Measurements from ENCODE around the gene HADHB. TPM values are rescaled to one million over a fixed set of nuclear protein-coding genes. Genes with fewer than 3 reads are reported as not detected.
A peak's percentile ranks its signal among the peaks of the same experiment; 100 is the strongest.
"Not testable (repeated sequence)": the region's sequence is repeated elsewhere in the genome, so short reads cannot be mapped to it uniquely, and the experiment has no call there.

HADHB gene
- total RNA-seq, 2 donors from 2014 or later, result 79.7 to 89.0 TPM

DNA sequence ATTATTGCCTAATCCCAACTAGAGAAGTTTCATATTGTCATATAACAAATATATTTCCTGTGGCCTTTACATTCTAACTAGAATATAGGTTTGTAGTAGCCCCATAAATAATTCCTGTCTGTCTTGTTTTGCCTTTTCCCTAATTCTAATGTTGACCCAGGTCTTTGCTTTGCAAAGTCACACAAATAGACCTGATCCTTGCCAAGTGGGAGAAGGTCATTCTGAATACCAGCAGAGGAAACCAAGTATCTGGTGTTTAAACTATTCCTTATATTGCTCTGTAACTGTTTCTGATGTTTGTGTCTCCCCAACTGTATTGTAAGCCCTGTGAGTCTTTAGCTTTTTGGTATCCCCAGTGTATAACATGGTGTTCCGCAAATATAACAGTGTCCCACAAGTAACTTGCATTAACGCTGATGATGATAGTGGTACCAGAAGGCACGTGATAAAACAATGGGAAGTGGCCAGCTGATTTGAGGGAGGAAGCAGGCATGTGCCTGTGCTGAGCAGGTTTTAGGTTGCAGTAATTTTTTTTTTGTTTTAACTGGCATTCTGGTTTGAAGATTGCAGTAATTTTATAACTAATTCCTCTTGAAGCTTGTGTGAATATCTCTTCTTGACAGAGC, 11.1 kb downstream of the HADHB start:
- H3K4me1 Mint-ChIP-seq (ENCODE audit: low read depth), result peaks cover 26% of the 10 kb centered on the region
- no peak for DNase-seq
- ATAC-seq (replicated peaks in 1 of 2), result no peak
- no peak overlapping the region for H3K4me3 Mint-ChIP-seq
- H3K27ac Mint-ChIP-seq, result no peak overlapping the region
- H3K27me3 Mint-ChIP-seq (ENCODE audit: low read depth), result no peaks in the 10 kb centered on the region
- no peaks in the 10 kb centered on the region for H3K9me3 Mint-ChIP-seq
- H3K36me3 Mint-ChIP-seq (ENCODE audit: insufficient read depth in 2 of 2), result peaks cover 1 to 2% of the 10 kb centered on the region in 2 donors

DNA sequence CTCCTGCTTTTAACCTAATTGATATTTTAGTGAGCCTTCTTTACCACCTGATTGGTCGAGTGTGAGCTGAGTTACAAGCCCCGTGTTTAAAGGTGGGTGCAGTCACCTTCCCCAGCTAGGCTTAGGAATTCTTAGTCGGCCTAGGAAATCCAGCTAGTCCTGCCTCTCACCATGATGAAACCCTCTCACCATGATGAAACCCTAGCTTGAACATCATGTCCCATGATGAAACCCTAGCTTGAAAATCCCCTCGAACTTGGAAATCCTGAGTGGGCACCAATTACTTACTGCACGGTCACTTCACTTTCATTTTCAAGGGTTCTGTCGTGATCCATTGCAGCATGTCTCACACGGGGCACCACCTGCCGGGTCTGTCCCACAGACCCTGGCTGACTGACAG, 14.1 kb downstream of the HADHB start:
- H3K4me3 Mint-ChIP-seq; H3K9me3 Mint-ChIP-seq; H3K36me3 Mint-ChIP-seq (ENCODE audit: insufficient read depth in 2 of 2); DNase-seq; H3K27ac Mint-ChIP-seq; H3K4me1 Mint-ChIP-seq (ENCODE audit: low read depth); ATAC-seq (replicated peaks in 1 of 2); H3K27me3 Mint-ChIP-seq (ENCODE audit: low read depth): not testable (repeated sequence)

DNA sequence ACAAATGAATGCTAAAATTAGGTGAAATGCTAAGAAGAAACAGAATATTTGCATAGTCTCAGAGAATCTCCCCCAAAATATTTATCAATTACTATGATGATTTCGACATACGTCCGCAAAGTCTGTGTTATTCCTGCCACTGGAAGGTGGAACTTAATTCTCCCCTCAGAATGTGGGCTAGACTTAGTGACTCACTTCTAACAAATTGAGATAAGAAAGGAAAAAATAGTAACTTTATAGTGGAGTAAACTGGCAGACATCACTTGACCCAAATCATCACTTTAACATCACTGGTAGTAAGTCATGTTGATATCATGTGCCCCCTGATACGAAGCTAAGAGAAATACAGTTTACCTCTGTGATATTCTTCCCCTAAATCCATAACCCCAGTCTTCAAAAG, 23.5 kb downstream of the HADHB start:
- H3K4me3 Mint-ChIP-seq, result no peak overlapping the region
- H3K36me3 Mint-ChIP-seq (ENCODE audit: insufficient read depth in 2 of 2), result peaks cover 0 to 3% of the 10 kb centered on the region in 2 donors
- DNase-seq (no peak), ATAC-seq (replicated peaks in 1 of 2) (no peak)
- no peaks in the 10 kb centered on the region for H3K27me3 Mint-ChIP-seq (ENCODE audit: low read depth)
- peaks cover 11% of the 10 kb centered on the region for H3K4me1 Mint-ChIP-seq (ENCODE audit: low read depth)
- H3K27ac Mint-ChIP-seq, result no peak overlapping the region
- no peaks in the 10 kb centered on the region for H3K9me3 Mint-ChIP-seq

DNA sequence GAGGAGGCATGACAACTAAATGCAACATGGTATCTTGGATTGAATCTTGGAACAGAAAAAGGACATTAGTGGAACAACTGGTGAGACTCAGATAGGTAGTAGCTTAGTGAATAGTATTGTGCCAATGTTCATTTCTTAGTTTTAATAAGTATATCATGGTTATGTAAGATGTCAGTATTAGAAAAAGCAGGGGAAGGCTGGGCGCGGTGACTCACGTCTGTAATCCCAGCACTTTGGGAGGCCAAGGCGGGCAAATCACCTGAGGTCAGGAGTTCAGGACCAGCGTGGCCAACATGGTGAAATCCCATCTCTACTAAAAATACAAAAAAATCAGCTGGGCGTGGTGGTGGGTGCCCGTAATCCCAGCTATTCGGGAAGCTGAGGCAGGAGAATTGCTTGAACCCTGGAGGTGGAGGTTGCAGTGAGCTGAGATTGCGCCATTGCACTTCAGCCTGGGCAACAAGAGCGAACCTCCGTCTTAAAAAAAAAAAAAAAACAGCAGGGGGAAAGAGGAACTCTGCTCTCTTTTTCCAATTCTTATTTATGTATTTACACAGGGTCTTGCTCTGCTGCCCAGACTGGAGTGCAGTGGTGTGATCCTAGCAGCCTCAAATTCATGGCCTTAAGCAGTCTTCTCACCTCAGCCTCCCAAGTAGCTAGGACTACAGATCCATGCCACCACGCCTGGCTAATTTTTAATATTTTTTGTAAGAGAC, 24.1 kb downstream of the HADHB start:
- ATAC-seq (replicated peaks in 1 of 2); H3K27ac Mint-ChIP-seq; H3K36me3 Mint-ChIP-seq (ENCODE audit: insufficient read depth in 2 of 2); H3K4me3 Mint-ChIP-seq; DNase-seq; H3K9me3 Mint-ChIP-seq; H3K27me3 Mint-ChIP-seq (ENCODE audit: low read depth): not testable (repeated sequence)
- H3K4me1 Mint-ChIP-seq (ENCODE audit: low read depth), result peaks cover 16% of the 10 kb centered on the region

DNA sequence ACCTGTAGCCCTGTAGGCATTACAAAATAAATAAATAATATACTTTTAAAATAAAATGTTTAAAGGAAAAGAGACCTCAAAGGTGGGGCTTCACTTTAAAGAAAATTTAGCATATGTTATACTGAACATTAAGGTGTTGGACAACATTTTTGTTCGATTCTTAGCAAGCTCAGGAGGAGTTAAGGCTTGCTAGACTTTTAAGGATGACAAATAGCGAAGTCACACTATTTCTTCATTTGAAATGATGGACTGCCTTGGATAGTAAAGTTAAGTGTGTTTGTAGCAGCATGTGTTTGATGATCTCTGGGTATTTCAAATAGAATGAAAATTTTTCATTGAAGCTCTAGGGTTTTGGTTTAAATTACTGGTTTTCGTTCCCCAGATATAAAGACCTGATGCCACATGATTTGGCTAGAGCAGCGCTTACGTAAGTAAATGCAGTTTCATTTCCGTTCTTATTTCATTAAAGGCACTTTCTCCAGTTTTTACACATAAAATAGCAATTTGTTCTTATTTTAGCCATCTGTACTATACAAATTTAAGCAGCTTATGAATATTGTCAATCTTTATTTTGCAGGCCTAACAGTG, 24.9 kb downstream of the HADHB start:
- Mint-ChIP-seq H3K27ac (no peak overlapping the region), H3K27me3 (ENCODE audit: low read depth) (no peaks in the 10 kb centered on the region), H3K9me3 (no peaks in the 10 kb centered on the region), H3K4me1 (ENCODE audit: low read depth) (peaks cover 16% of the 10 kb centered on the region), H3K36me3 (ENCODE audit: insufficient read depth in 2 of 2) (peaks cover 2 to 3% of the 10 kb centered on the region in 2 donors), H3K4me3 (no peak overlapping the region)
- ATAC-seq (replicated peaks in 1 of 2), result no peak
- no peak for DNase-seq

DNA sequence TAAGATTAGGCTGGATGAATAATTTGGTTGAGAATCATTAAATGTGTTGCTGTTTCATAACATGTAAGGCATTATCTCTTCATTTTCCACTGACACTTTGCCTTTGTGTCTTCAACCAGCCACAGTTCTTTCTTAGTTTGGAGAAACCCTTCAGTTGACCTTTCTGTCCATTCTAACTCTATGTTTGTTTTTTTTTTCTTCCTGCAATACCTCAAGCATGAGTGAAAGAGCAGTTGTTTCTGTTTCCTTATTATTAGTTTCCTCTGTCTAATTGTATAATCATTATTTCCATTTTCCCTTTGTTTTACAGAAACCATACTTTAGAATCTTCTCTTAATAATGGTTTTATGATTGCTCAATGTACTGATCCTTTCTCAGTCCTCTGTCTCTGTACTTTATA, 25.6 kb downstream of the HADHB start:
- peaks cover 2 to 3% of the 10 kb centered on the region in 2 donors for H3K36me3 Mint-ChIP-seq (ENCODE audit: insufficient read depth in 2 of 2)
- ATAC-seq (replicated peaks in 1 of 2), result no peak

DNA sequence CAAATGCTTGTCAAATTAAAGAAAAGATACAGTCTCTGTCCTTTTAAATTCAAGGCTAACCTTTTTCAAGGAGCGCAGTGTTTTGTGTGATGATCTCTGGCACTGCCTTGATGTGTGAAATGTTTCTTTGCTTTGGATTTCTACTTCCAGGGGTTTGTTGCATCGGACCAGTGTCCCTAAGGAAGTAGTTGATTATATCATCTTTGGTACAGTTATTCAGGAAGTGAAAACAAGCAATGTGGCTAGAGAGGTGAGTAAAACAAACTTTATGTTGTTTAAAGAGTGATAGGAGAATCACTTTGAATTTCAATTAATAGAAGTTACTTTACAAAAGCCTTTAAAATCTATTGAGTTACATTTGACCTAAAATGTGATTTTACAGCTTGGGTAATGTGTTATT, 28.8 kb downstream of the HADHB start:
- no peaks in the 10 kb centered on the region for H3K27me3 Mint-ChIP-seq (ENCODE audit: low read depth)
- H3K4me3 Mint-ChIP-seq, result no peak overlapping the region
- peaks cover 2 to 6% of the 10 kb centered on the region in 2 donors for H3K36me3 Mint-ChIP-seq (ENCODE audit: insufficient read depth in 2 of 2)

More for the DNA sequence above, 25.6 kb downstream of the HADHB start:
- Mint-ChIP-seq H3K4me3 (peak overlapping the region in 1 of 2 donors; percentile 12), H3K27ac (peak overlapping the region; percentile 97), H3K9me3 (no peaks in the 10 kb centered on the region), H3K4me1 (ENCODE audit: low read depth) (peaks cover 16% of the 10 kb centered on the region), H3K27me3 (ENCODE audit: low read depth) (no peaks in the 10 kb centered on the region)
- DNase-seq, result no peak

DNA sequence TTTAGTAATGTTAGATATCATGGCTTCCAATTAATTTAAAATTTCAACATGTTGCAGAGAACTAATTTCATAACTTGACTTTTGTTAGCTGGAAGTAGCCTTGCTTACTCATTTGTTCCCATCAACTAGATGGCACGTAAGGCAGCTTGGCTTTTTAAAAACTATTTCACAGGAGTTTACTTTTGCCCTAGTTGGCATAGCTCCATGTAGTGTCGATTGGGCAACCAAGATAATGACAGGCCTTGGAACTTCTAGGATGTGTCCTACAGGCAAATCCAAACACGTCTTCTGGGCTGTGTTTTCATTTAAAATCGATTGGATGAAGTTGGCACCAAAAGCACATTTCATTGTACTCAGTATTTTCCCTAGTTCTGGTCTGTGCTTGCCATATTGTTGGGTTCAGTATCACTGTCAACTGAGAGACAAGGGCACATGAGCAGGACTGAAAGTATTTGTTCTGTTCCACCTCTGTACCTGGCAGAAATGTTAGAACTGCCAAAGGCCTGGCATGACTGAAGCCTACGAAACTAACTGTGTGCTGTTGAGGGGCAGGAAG, 29.4 kb downstream of the HADHB start:
- Mint-ChIP-seq H3K27me3 (ENCODE audit: low read depth) (no peaks in the 10 kb centered on the region), H3K27ac (no peak overlapping the region), H3K4me3 (no peak overlapping the region), H3K36me3 (ENCODE audit: insufficient read depth in 2 of 2) (peaks cover 2 to 8% of the 10 kb centered on the region in 2 donors), H3K9me3 (no peaks in the 10 kb centered on the region), H3K4me1 (ENCODE audit: low read depth) (peaks cover 16% of the 10 kb centered on the region)
- ATAC-seq (replicated peaks in 1 of 2) (no peak), DNase-seq (no peak)

More for the DNA sequence above, 28.8 kb downstream of the HADHB start:
- no peak for ATAC-seq (replicated peaks in 1 of 2)
- Mint-ChIP-seq H3K27ac (no peak overlapping the region), H3K4me1 (ENCODE audit: low read depth) (peaks cover 16% of the 10 kb centered on the region), H3K9me3 (no peaks in the 10 kb centered on the region)
- no peak for DNase-seq

DNA sequence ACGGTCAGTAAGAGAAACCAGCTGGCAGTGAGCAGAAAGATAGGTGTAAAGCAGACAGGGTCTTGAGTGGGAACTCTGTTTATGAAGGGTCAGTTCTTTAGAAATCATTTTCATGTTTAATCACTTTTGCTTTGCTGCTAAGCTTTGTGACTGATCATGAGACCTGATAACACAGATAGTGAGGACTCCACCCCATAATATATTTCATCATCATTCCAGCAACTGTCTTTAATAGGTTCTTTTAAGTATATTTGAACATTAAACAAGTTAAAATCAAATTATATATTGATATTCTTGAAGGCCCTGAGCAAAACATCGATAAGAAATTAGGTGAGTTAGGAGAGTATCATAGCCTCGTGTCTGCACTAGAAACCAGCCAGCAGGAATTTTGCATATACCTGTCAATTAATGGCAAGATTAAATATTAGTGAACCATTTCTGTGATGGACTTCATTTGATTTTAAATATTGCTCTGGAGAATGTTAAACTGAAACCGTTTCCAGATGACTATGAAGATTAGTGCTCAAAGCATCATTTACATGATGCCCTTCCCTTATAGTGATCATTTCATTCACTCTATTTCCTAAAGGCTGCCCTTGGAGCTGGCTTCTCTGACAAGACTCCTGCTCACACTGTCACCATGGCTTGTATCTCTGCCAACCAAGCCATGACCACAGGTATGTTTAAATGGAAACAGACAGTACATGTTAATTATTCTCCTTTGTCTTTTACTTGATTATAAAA, 31.9 kb downstream of the HADHB start:
- no peak overlapping the region for H3K4me3 Mint-ChIP-seq
- no peak overlapping the region for H3K27ac Mint-ChIP-seq
- H3K9me3 Mint-ChIP-seq, result no peaks in the 10 kb centered on the region
- peaks cover 5% of the 10 kb centered on the region for H3K4me1 Mint-ChIP-seq (ENCODE audit: low read depth)
- no peak for DNase-seq
- H3K36me3 Mint-ChIP-seq (ENCODE audit: insufficient read depth in 2 of 2), result peaks cover 3 to 19% of the 10 kb centered on the region in 2 donors
- no peaks in the 10 kb centered on the region for H3K27me3 Mint-ChIP-seq (ENCODE audit: low read depth)
- no peak for ATAC-seq (replicated peaks in 1 of 2)

DNA sequence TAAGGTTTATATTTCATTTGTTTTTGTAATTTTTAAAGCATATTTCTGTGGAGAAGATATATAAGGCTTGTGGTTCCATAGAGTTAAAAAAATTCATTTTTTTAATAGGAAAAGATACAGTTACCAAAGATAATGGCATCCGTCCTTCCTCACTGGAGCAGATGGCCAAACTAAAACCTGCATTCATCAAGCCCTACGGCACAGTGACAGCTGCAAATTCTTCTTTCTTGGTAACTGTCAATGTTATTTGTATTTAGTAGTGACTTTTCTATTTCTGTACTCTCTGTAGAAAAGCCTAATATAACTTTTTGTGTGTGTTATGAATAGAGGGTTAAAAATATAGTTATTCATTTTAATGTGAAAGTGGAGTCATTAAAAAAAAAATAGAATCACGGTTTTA, 35.1 kb downstream of the HADHB start:
- DNase-seq (no peak), ATAC-seq (replicated peaks in 1 of 2) (no peak)
- Mint-ChIP-seq H3K27ac (no peak overlapping the region), H3K27me3 (ENCODE audit: low read depth) (no peaks in the 10 kb centered on the region), H3K4me1 (ENCODE audit: low read depth) (no peaks in the 10 kb centered on the region), H3K36me3 (ENCODE audit: insufficient read depth in 2 of 2) (peaks cover 1 to 27% of the 10 kb centered on the region in 2 donors), H3K4me3 (no peak overlapping the region), H3K9me3 (no peaks in the 10 kb centered on the region)

DNA sequence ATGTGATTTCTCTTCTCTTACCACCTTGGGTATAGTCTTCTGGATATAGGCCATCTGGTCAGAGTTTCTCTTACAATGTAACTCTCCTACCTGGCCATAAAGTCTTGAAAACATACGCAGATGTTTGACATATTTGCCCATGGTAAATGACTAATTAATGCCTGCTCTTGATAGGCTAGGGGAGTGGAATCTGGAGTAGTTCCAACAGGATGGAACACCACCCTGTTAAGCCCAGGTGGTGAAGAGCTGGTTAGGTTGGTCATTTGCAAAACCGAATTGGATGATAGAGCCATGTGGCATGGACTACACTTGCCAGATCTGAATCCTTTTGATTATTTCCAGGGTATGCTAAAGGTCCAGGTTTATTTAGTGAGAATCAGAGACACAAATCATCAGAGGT, 36.5 kb downstream of the HADHB start:
- Mint-ChIP-seq H3K36me3 (ENCODE audit: insufficient read depth in 2 of 2) (peaks cover 3 to 33% of the 10 kb centered on the region in 2 donors), H3K27ac (no peak overlapping the region), H3K27me3 (ENCODE audit: low read depth) (no peaks in the 10 kb centered on the region), H3K9me3 (no peaks in the 10 kb centered on the region), H3K4me1 (ENCODE audit: low read depth) (no peaks in the 10 kb centered on the region), H3K4me3 (no peak overlapping the region)
- DNase-seq, result no peak
- ATAC-seq (replicated peaks in 1 of 2), result no peak

DNA sequence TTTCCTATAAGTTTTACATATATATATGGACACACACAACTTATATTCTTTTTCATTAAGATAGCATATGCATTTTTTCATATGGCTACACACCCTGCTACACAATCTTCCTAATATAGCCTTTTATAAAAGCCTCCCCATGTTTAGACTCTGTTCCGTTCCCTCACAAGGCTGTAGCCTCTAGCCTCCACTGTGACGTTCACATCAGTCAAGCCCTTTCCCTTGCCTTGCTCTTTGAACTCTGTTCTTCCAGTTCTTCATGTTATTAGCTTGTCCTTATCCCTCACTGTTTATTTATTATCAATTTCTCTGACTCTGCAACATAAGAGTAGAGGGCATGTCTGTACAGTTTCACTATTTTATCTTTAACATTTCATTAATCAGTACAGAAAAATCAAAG, 38.9 kb downstream of the HADHB start:
- no peaks in the 10 kb centered on the region for H3K9me3 Mint-ChIP-seq
- H3K27me3 Mint-ChIP-seq (ENCODE audit: low read depth), result no peaks in the 10 kb centered on the region
- peaks cover 3 to 30% of the 10 kb centered on the region in 2 donors for H3K36me3 Mint-ChIP-seq (ENCODE audit: insufficient read depth in 2 of 2)

DNA sequence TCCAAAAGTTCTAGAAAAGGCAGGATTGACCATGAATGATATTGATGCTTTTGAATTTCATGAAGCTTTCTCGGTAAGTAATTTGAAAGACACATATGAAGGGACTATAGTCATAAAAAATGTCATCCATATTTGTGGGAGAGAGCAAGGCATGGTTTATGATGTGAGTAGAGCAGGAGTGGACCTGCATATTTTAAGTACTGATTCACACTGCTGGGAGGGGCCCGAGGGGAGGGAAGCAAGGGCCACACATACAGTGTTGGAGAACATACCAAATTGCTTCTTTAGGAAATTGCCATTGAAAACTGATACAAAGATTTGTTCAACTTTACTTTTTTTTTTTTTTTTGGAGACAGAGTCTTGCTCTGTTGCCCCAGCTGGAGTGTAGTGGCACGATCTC, 39.4 kb downstream of the HADHB start:
- Mint-ChIP-seq H3K9me3 (no peaks in the 10 kb centered on the region), H3K27me3 (ENCODE audit: low read depth) (no peaks in the 10 kb centered on the region), H3K36me3 (ENCODE audit: insufficient read depth in 2 of 2) (peaks cover 3 to 29% of the 10 kb centered on the region in 2 donors), H3K4me3 (no peak overlapping the region), H3K4me1 (ENCODE audit: low read depth) (no peaks in the 10 kb centered on the region), H3K27ac (no peak overlapping the region)
- ATAC-seq (replicated peaks in 1 of 2), result no peak
- DNase-seq, result no peak

More for the DNA sequence above, 38.9 kb downstream of the HADHB start:
- Mint-ChIP-seq H3K4me1 (ENCODE audit: low read depth) (no peaks in the 10 kb centered on the region), H3K27ac (no peak overlapping the region), H3K4me3 (no peak overlapping the region)
- DNase-seq (no peak), ATAC-seq (replicated peaks in 1 of 2) (no peak)

Data from activated T-cell treated with anti-CD3 and anti-CD28 coated beads, Interleukin-2, amount 50 U/mL, for 72 hours (primary cell).